Epidermal melanocyte (primary cell): Measurements from ENCODE around the gene MTUS2.

Experiments
- DNase-seq: peaks from one replicate; pipeline ENCODE4 v3.0.0; 2011; ENCODE audit warnings: low spot score; ENCODE audit not compliant: insufficient read length

The MTUS2 gene

DNA sequence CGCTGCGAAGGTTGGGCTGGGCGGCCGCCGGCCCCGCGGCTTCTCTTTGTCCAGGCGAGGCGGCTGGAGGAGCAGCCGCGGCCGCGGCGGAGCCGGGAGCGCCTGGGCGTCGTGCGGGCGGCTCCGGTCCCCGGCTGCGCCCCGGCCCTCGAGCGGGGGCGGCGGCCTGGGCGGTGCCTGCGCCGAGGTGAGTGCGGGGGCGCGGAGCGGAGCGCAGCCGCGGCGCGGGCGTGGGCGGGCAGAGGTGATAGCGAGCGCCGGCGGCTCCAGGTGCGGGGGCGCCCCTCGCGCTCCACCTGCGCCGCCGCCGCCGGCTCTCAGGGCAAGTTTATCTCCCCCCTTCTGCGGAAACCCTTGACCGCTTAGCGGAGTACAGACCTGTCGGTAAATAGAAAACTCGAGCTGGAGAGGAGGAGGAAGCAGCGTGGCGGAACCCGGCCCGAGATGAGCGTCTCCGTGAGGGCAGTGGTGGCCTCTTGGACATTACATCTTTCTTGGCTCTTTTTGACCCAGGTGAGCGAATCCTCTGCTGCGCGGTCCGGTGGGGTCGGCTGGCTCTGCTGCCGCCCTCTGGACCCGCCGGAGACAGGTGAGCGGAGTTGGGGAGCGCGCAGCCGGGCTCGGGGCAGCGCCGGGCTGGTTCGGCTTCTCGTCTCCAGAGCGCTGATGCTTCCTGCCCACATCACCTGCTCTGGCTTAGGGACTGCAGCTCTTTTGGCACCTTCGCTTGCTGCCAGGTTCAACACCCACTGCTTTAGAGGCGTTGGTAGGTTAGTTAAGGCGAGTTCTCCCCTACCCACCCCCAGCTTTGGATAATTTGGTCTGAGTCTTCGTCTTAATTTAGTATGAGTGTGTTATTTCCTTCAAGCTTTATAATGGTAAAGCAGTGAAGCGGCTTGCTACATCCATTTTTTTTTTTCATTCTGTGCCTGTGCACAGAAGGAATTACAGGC lies at the start of gene MTUS2:
TSS of gene MTUS2 (plus strand) at position 241 of the 953 bp plus-strand sequence.
- no peak for DNase-seq

DNA sequence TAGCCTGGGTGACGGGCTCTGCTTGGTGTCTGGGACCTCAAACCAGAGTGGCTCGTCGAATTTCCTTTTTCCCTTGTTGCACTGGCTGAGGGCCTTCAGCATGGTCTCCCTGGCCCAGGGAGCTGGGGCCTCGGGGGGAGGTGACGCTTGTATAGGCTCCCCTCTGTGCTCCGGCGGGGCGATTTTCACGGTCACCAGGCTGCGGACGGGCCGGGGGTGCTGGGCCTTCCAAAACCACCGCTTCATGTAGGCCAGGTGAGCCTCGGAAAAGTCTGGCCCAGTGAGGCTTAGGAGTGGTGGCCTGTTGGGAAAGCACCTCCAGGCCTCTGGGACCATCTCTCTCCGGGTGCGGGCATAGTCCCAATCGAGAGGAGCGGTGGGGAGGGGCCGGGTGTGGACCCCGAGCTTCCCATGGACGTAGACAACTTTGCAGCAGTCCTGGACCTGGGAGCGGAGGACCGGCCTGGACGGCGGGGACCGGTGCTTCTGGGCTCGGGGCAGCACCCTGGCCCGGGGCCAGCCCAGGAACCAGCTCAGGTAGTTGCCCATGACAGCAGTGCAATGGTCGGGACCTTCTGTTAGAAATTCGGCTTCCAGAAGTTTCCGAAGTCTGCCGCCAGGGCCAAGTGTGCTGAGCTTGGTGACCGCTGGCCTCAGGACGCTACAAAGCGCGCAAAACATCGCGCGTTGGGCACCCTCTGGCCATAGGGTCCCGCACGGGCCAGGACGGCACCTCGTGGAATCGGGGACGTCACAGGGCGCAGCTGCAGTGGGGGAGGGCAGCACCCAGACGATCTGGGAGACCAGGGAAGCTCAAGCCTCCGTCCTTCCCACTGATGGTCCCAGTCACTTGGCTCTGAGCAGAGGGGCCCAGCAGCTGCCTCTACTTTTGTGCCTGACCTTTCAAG lies 41.6 kb upstream of the MTUS2 start:
- no peak for DNase-seq

DNA sequence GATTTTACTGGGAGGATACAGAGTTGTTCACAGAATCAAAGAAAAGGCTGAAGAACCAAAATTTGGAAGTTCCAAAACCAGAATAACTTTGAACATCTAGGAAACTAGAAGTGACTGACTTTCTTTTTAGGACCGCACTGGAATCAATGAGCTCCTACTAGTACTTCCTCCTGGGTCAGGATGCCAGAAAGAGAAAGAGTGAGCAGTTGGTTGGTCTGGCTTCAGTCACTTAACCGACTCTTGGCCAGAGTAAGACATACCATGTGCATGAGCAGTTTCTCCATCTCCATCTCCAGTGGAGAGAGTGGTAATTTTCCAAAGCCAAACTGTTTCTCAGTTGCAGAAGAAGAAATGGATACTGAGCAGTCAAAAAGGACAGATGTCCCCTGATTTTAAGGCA lies 27.1 kb upstream of the MTUS2 start:
- DNase-seq, result no peak

DNA sequence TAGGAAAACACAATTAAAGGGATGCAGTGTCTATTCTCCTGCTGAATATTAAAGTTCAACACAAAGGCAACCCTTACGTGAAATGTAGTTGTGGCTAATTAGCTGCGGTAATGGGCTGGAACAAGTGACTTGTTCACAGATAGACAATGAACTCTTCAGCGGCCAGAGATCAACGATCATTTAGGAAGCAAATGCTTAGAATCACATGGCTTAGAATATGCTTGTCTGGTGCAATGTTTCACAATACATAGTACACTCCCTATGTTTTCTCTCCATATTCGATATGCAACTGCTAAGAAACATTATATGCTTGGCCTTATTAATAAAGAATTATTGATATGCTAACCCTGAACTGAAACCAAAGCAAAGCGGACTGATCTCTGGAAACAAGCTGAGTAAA lies 25.7 kb upstream of the MTUS2 start:
- no peak for DNase-seq

DNA sequence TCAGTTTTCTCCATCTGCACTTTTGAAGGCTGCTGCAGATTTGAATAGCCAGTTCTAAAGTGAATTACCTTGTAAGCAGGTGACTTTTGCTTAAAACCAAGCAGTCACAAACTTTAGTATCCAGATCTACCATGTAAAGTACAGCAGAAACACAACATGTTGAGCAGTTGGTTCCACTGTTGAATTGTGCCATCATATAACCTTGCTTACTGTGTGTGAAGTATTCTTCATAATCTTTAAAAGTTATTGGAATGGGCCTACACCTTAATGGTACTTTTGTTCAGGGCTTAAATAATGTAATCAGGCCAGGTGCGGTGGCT lies 23.2 kb upstream of the MTUS2 start:
- DNase-seq, result no peak

DNA sequence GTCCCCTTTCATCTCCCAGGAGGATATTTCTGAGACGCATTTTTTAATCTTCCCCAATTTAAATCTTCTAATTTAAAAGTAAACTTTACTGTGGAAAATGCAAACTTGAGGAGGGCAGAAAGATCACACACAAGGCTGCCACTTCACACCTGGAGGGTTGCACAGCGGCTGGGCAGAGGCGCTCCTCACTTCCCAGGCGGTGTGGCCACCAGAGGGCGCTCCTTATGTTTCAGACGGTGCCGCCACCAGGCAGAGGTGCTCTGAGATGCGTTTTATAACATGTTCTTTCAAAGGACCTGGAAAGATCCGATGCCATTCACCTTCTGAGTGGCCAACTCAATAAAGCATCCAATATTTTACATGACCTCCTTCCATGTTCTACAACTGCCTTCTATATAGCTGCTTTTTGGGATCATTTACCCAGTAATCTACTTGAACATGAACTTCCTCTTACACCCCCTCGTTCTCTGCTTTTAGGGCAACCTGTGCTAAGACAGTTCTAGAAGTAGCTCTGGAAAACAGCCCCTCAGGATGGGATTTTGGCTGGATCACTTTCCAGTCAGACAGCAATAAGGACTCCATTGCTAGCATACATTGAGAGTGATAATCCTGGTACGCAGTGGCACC lies 14.8 kb upstream of the MTUS2 start:
- no peak for DNase-seq

DNA sequence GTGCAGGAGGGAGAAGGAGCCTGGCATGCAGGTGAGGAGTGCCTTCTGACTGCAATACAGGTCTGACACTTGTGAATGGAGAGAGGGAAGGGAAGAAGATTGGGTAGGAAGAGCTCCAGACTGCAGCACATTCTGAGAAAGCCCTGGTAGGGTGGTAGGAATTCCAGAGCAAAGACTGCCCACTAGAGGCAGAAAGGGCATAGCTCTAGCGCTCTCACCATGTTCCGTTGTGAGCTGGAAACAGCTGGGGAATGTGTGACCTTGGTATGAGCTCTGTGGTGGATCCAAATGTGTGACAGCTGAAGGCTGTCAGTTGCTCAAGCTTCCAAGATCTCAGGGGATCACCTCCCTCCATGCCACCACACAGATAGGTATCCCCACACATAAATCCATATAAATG lies 2.9 kb upstream of the MTUS2 start:
- no peak for DNase-seq

DNA sequence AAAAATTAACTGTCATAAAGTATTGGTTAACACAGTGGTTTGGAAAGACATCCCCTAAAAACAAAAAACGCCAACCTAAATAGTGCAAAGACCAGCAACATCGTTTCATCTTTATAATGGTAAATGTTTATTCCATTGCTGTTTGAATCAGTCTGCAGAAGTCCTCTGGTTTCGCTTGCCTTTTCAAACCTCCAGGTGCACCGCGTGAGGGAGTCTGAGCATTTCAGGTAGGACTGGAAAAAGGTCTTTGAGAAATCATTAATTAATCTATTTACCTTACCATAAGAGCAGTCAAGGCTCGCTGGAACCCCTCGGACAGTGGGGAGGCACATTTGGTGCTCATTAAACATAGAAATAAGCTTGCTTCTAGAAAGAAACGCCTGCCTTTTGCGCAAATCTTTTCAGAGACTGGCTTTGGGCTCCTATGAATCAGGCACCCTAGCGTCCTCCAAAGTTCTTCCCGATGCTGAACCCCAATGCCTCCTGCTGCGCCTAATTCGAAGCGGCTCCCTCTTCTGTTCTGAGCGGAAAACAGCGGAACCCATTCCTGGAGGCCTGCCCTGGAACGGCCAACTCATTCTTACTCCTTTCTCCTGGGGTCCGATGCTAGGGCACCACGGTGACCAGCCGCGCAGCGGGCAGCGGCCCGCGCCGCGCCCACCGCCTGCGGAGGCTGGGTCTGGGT lies 951 bp upstream of the MTUS2 start:
- DNase-seq, result no peak

DNA sequence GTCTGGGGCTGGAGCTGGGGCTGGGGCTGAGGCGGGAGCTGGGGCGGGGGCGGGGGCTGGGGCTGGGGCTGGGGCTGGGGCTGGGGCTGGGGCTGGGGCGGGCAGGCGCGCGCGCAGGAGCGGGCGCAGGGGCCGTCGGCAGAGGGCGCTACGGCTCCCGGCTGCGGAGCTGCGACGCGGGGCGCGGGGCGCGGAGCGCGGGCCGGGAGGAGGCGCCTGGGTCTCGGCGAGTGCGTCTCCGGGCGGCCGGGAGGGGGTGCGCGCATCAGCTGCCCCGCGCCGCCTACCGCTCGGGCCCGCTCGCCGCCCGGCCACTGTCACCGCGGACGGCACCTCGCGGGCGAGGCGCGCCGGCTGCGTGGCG lies 422 bp upstream of the MTUS2 start:
- no peak for DNase-seq

DNA sequence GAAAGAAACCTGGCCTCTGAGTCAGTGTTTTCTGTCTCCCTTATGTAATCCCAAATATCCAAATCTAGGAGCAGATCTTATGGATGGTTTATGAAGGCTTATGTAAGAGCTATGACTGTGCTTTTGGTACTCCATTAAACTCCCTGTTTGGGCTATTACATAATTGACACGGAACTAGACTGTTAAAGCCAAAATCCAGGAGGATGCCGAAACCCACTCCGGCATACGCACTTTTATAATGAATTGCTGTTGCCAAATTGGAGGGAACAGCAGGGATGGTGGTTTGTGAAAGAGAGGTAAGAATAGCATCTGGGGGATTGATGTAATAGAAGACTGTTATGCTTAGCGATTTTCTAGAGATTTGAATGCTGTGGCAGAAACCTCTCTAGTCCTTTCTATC lies 2.0 kb downstream of the MTUS2 start:
- no peak for DNase-seq

DNA sequence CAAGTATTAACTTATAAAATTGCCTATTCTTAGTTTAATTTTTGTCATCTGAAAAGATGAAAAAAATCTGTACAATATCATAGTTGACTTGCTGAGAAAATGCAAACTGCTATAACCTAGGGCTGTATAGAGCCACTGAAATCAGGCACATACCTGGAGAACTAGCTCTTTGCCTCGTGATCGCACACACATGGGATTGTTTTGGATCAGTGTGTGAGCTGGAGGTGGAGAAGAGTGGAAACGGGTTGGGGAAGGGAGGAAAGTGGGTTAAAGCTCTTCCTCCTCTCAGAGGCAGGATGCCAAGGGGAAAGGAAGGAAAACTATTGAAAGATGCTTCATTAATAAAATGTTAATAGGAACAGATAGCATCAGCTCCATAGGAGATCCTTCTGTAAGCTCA lies 2.7 kb downstream of the MTUS2 start:
- no peak for DNase-seq

DNA sequence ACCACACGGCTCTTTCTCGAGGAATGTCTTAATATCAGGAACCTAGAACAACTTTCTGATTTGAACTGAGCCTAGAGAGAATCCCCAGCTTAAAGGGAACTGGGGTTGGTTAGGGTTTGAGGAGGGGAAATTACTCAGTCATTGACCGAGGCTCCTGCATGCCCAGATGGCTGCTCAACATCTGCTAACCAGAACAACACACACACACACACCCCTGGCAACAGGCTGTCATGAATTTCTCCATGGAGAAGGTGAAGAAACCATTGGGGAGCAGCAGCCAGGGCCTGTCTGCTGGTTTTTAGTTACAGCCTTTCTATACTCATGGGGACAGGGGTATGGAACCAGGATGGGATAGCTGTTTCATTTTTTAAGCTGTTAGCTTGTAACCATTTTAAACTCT lies 5.2 kb downstream of the MTUS2 start:
- no peak for DNase-seq

DNA sequence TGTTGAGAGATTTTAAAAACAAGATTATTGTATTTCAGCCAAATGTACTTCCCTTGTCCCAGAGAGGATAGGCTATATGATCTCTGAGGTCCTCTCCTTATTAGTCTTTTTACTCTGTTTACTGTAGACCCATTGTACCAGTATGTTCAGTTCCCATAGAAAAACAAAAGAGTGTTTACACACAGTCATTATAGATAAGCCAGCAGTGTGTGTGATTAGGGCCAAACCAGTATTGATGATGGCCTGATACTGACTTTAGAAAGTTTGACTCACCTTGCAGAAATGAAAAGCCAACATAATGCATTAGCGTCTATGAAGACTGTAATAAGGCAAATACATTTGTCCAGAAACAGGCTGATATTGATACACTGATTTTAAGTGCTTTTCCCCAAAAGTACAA lies 6.2 kb downstream of the MTUS2 start:
- no peak for DNase-seq

DNA sequence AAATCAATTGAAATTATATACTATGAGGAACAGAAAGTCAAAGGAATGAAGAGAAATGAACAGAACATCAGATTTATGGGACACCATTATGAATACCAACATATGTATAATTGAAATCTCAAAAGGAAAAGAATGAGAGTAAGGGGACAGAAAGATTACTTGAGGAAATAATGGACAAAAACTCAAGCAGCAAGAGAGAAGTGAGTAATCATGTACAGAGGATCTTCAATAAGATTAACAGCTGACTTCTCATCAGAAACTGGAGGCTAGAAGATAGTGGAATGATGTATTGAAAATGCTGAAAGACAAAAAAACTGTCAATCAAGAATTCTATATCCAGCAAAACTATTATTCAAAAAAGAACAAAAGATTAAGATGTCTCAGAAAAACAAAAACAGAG lies 10.4 kb downstream of the MTUS2 start:
- DNase-seq, result no peak

DNA sequence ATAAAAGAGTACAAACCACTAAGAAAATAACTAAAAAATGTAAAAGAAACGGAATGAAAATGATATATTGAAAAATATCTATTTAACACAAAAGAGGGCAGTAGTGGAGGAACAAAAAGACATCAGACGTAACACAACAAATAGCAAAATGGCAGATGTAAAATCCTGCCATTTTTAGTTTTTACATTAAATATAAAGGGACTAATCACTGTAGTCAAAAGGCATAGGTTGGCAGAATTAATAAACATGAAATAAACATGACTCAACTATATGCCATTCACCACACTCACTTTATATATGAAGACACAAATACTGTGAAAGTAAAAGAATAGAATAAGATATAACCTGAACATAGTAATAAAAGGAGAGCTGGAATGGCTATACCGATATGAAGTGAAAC lies 11.0 kb downstream of the MTUS2 start:
- DNase-seq, result no peak

DNA sequence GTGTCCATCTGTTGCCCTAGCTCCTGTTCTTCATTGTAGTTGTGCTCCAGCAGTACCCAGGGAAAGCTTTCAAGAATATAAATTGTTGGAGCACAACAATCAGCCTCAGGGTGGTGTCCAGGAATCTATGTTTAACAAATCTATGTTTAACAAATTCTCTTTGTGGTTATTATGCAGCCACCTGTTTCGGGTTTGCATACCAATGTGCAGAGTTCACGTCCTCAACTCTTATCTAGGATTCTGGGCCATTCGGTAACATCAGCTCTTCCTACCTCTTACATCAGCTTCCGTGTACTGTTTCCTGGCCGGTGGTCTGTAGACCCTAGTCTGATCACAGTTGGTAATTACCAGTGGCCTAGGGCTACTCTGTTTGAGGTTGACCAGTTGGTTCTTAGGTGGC lies 17.0 kb downstream of the MTUS2 start:
- no peak for DNase-seq

DNA sequence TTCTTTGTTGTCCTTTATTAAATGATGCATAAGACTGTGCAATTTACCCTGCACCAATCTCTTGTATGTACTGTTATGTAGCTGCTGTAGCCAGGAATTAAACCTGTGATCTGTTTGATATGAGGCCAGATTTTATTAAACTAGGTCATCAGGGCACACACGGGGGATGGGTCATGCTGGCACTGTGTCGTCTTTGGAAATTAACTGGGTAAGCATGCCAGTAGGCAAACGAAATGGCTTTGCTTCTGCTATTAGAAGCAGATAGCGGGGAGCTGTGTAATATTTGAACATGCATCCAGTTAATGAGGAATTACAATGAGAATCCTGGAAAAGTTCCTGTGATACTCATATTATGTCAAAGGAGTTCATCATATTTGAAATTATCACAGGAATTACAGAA lies 23.5 kb downstream of the MTUS2 start:
- no peak for DNase-seq

DNA sequence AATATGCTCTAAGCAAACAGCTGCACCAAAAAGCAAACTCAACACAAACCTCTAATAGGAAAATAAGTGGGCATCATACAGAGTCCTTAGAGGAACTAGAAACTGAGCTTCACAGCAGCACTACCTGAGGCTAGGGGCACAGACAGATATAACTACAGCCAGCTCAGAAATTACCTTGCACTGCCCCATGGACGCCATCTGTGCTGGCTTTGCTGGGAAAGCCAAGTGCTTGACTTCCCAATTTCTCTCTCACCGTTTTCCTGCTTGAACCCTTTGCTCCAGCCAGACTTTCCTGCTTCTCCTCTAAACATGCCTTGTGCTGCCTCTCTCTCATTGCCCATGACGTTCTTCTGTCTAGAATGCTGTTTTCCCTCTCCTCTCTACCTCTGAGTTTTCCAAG lies 29.3 kb downstream of the MTUS2 start:
- DNase-seq, result no peak

DNA sequence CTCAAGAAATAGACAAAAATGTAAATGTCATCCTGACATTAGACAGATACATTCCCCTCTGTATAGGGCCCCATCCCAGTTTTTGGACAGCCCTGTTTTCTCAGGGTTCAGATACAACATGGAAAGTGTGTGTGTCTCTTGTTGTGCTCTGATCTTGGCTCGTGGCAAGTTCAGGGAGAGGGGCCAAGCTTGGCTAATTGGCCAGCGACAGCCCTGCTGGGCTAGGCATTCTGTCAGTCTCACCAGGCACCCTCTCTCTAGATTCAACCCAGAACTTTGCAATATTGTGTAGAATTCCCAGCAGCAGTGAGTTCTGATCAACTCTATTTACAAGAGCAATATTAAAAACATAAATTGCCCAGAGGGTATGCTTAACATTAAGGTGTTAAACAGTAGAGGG lies 30.1 kb downstream of the MTUS2 start:
- no peak for DNase-seq

DNA sequence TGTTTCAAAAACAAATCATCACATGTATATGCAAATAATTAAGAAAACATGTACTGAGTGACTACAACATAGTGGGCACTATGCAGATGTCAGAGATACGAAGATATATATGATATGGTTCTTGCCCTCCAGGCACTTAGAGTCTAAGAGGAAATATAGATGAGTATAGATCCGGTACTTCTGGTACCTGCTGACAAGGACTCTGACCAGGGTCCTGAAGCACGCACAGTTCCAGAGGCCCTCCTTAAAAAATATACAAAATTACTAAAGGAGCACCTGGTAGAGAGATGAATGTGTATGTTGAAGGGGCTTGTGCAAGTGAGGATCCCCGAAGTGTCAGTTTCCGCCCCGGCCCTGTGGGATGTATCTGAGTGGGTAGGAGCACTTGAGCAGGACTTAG lies 31.3 kb downstream of the MTUS2 start:
- no peak for DNase-seq

DNA sequence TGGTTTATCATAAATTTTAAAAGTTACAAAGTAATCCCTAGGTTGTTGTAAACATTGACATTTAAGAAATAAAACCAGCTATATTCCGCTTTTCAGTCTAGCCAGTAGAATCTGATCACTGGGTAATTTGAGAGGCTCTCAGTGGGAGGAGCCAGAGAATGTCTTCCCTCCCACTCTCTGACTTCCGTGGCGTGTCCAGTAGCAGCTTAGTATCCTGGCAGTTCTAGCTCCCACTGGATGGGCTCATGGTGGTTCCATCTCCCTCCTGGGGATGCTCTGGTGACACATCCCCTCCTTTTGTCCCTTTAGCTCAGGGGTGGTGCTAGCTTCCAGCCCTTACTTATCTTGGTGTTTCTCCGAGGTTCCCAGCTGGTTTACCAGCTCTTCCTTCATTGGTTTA lies 34.5 kb downstream of the MTUS2 start:
- DNase-seq, result no peak

DNA sequence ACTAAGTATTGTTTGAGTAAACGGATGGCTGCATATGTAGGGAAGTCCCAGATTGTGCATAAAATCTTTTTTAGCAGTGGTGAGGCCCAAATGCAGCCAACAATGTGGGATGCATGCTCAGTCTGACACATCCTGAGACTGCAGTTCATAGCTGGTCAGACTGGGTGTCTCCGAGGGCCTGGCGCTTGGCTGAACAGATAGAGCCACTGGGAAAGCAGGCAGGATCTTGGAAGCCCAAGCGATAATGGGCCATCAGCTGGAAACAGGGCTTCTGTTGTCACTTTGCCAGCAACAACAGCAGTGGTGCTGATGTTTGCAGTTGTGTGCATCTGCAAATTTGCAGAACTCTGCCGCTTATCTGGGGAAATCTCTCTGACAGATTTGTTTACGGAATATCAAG lies 36.1 kb downstream of the MTUS2 start:
- DNase-seq, result no peak
